Tibial nerve (tissue), 4 donors: ENCODE results near the gene PLD3. TPM values are rescaled to one million over a fixed set of nuclear protein-coding genes. Genes with fewer than 3 reads are reported as not detected.

Experiments used
- DNase-seq, 2 donors: peaks; one replicate each; pipeline ENCODE4 v3.0.0-alpha.2; 2019; ENCODE audit warnings: low spot score in 2 of 2
- H3K27ac ChIP-seq, 4 donors: fragments of 200-600 bp; sonication (generic) in 3 of 4; one replicate each; pipeline ENCODE4 v1.5.1; 2017 to 2019; ENCODE audit warnings: mild to moderate bottlenecking in 1 of 4
- H3K27me3 ChIP-seq, 2 donors: fragments of 200-600 bp; sonication (generic) in 1 of 2; one replicate each; pipeline versions ENCODE4 v1.5.1 to v1.6.0; 2017 to 2019
- H3K36me3 ChIP-seq, 3 donors: fragments of 200-600 bp; sonication (generic); one replicate each; pipeline ENCODE4 v1.5.1; 2018 to 2019
- H3K4me1 ChIP-seq, 4 donors: fragments of 200-600 bp; sonication (generic) in 3 of 4; one replicate each; pipeline ENCODE4 v1.5.1; 2017 to 2019
- H3K4me3 ChIP-seq, 4 donors: fragments of 200-600 bp; sonication (generic) in 3 of 4; one replicate each; pipeline ENCODE4 v1.5.1; 2017 to 2019; ENCODE audit warnings: mild to moderate bottlenecking in 1 of 4, moderate library complexity in 1 of 4
- H3K9me3 ChIP-seq, 4 donors: fragments of 200-600 bp; sonication (generic) in 3 of 4; one replicate each; pipeline ENCODE4 v1.5.1; 2017 to 2019
- EP300 ChIP-seq, 2 donors: sonication (generic); formaldehyde crosslinking; IDR thresholded peaks; one replicate each; pipeline ENCODE4 v1.6.1; 2017; ENCODE audit warnings: antibody characterized with exemption in 2 of 2, mild to moderate bottlenecking in 1 of 2
- POLR2A ChIP-seq, 2 donors: fragments of 450-650 bp; IDR thresholded peaks; one replicate each; pipeline ENCODE4 v1.6.1; 2017; ENCODE audit warnings: antibody characterized with exemption in 2 of 2, mild to moderate bottlenecking in 2 of 2, moderate library complexity in 2 of 2
- WGBS, 2 donors: methylation state at CpG; one replicate each; pipeline ENCODE4 v1.1.5; 2018; 5-methylcytosine and 5-hydroxymethylcytosine counted together
- total RNA-seq, 4 donors: library from RNA; depleted of rRNA; stranded (reverse); fragments of >200 nt; gene quantifications; one replicate each; pipeline ENCODE4 v1.1.0, GENCODE V29; 2016
- TF ChIP-seq, protein P1 (sequence below), 5 experiments: fragments of 200-600 bp in 3 of 5; fragments of 450-650 bp in 2 of 5; sonication (generic) in 3 of 5; IDR thresholded peaks; one replicate each; pipeline ENCODE4 v1.5.1; 2016 to 2019; ENCODE audit warnings: antibody characterized with exemption in 5 of 5, mild to moderate bottlenecking in 3 of 5, moderate library complexity in 2 of 5

PLD3 gene
- total RNA-seq, 4 donors from 2014 or later: 259 to 352 (median 281) TPM

DNA sequence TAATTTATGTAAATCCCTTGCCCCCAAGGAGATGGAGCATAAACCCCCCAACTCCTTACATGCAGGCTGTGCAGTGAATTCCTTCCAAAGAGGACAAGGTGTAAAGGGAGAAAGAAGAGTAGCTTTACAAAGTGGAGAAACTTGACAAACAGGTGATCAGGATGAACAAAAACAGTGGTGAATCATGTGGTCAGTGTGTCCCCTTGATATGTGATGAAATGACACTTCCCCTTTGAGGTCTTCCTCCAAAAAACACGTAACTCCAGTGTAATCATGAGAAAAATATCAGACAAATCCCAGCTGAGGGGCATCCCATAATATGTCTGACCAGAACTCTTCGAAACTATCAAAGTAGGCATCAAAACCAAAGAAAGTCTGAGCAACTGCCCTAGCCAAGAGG is 33.8 kb upstream of the PLD3 start:
- 90 to 94% methylated on average over 2 of the region's 2 CpGs for WGBS, 2 donors

DNA sequence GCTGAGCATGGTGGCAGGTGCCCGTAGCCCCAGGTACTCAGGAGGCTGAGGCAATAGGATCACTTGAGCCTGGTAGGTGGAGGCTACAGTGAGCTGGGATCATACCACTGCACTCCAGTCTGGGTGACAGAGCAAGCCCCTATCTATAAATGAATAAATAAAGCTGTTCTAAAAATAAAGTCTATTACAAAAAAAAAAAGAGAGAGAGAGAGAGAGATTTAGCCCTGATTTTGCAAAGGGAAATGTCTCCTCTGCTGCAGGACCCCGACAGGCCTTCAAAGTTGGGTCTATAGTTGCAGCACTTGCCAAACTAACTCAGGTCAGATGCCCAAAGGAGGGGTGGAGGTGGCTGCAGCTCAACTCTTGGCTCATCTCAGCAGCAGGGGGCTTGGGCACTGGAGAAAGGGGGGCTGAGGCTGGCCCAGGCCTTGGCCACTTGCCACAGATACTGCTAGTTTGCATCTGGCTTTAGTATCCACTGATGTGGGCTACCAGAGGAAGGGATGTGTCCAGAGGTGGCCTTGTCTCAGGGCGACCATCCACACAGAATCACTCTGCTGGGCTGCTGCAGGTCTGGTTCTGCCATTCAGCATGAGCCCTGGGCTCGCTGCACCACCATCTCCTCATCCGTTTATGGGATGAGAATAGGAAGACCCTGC is 32.6 kb upstream of the PLD3 start:
- H3K36me3 ChIP-seq: peaks cover 0 to 29% (median 0%) of the 10 kb centered on the region in 3 donors
- 83 to 87% methylated on average over 5 of the region's 5 CpGs for WGBS, 2 donors
- H3K9me3 ChIP-seq: no peaks in the 10 kb centered on the region
- TF ChIP-seq, protein P1, sequence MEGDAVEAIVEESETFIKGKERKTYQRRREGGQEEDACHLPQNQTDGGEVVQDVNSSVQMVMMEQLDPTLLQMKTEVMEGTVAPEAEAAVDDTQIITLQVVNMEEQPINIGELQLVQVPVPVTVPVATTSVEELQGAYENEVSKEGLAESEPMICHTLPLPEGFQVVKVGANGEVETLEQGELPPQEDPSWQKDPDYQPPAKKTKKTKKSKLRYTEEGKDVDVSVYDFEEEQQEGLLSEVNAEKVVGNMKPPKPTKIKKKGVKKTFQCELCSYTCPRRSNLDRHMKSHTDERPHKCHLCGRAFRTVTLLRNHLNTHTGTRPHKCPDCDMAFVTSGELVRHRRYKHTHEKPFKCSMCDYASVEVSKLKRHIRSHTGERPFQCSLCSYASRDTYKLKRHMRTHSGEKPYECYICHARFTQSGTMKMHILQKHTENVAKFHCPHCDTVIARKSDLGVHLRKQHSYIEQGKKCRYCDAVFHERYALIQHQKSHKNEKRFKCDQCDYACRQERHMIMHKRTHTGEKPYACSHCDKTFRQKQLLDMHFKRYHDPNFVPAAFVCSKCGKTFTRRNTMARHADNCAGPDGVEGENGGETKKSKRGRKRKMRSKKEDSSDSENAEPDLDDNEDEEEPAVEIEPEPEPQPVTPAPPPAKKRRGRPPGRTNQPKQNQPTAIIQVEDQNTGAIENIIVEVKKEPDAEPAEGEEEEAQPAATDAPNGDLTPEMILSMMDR (IDR thresholded peaks at IDR 0.05): no peak
- TF ChIP-seq POLR2A (IDR thresholded peaks at IDR 0.05) (no peak), EP300 (IDR thresholded peaks at IDR 0.05) (no peak)
- no peak overlapping the region for H3K27ac ChIP-seq
- H3K4me3 ChIP-seq: no peak overlapping the region
- DNase-seq: no peak
- H3K4me1 ChIP-seq: no peaks in the 10 kb centered on the region
- H3K27me3 ChIP-seq: no peaks in the 10 kb centered on the region

More for the DNA sequence above, 33.8 kb upstream of the PLD3 start:
- DNase-seq: no peak
- Histone ChIP-seq H3K4me1 (no peaks in the 10 kb centered on the region), H3K27me3 (no peaks in the 10 kb centered on the region), H3K27ac (no peak overlapping the region), H3K36me3 (peaks cover 0 to 16% (median 0%) of the 10 kb centered on the region in 3 donors), H3K4me3 (no peak overlapping the region), H3K9me3 (no peaks in the 10 kb centered on the region)
- TF ChIP-seq EP300 (IDR thresholded peaks at IDR 0.05) (no peak), POLR2A (IDR thresholded peaks at IDR 0.05) (no peak)
- TF ChIP-seq, protein P1 (IDR thresholded peaks at IDR 0.05): no peak

DNA sequence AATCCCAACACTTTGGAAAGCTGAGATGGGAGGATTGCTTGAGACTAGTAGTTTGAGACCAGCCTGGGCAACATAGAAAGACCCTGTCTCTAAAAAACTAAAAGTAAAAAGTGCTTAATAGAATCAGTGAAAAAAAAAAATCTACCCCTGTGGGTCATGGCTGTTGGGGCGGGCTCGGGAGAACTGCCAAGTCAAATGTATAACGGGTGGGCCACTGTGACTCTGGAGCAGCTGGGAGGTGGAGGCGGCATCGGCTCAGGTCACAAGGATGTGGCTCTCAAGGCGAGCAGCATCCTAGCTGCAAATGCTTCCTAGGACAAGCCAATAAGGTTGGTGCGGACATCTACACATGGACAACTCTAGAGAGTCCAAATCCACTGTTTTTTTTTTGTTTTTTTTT is 31.2 kb upstream of the PLD3 start:
- H3K36me3 ChIP-seq: peaks cover 0 to 43% (median 4%) of the 10 kb centered on the region in 3 donors
- H3K27me3 ChIP-seq: no peaks in the 10 kb centered on the region
- DNase-seq: no peak
- no peak overlapping the region for H3K27ac ChIP-seq
- H3K4me3 ChIP-seq: no peak overlapping the region
- H3K4me1 ChIP-seq: no peaks in the 10 kb centered on the region
- TF ChIP-seq, protein P1 (IDR thresholded peaks at IDR 0.05): no peak
- H3K9me3 ChIP-seq: no peaks in the 10 kb centered on the region
- 63 to 70% methylated on average over 7 of the region's 7 CpGs for WGBS, 2 donors

DNA sequence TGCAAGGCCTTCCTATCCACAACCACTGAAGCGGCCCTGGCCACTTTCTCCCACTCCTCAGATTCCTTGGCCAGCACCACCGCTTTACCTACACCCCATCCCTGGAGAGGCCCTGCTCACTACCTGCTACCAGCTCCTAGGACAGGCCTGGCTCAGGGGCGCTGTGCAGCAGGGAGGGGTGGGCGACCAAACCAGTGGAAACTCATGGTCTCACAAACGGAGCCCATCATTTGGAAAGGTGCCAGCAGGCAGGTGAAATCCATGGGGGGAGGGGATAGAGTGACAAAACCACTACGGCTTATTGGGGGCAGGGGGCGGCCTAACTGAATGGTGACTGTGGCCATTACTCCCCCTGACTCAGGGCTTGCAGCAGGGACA is 27.9 kb upstream of the PLD3 start:
- H3K4me1 ChIP-seq: no peaks in the 10 kb centered on the region
- H3K4me3 ChIP-seq: no peak overlapping the region
- no peaks in the 10 kb centered on the region for H3K27me3 ChIP-seq
- H3K36me3 ChIP-seq: peaks cover 0 to 75% (median 15%) of the 10 kb centered on the region in 3 donors
- H3K27ac ChIP-seq: no peak overlapping the region
- no peaks in the 10 kb centered on the region for H3K9me3 ChIP-seq
- TF ChIP-seq POLR2A (IDR thresholded peaks at IDR 0.05): no peak
- TF ChIP-seq, protein P1 (IDR thresholded peaks at IDR 0.05): no peak
- no peak for DNase-seq
- 86 to 90% methylated on average over 7 of the region's 7 CpGs for WGBS, 2 donors

DNA sequence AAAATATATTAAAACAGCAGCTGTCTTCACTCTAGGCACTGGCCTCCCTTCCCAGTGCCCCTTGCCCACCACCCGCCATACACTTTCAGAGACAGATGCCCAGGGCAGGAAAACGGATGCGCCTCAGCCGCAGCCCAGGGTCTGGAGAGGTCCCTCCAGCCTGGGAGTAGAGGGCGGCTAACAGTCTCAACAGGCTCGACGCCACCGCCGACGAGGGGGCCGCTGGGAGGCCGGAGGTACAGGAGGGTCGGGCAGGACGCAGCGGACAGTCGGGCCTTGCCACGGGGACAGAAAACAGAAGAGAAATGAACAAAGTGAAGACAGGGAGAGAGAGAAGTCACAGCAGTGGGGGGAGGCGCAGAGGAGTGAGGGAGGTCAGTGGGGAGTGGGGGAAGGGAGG is 27.4 kb upstream of the PLD3 start:
- Histone ChIP-seq H3K9me3 (no peaks in the 10 kb centered on the region), H3K4me3 (no peak overlapping the region), H3K36me3 (peaks cover 0 to 80% (median 18%) of the 10 kb centered on the region in 3 donors), H3K4me1 (no peaks in the 10 kb centered on the region), H3K27me3 (no peaks in the 10 kb centered on the region), H3K27ac (no peak overlapping the region)
- no peak for DNase-seq
- WGBS, 2 donors: 94 to 96% methylated on average over 18 of the region's 18 CpGs
- TF ChIP-seq EP300 (IDR thresholded peaks at IDR 0.05): no peak
- TF ChIP-seq, protein P1 (IDR thresholded peaks at IDR 0.05): no peak
- no peak for TF ChIP-seq POLR2A (IDR thresholded peaks at IDR 0.05)
